Type B pancreatic cell (in vitro differentiated cells): Measurements from ENCODE around the gene CHMP5. TPM values are rescaled to one million over a fixed set of nuclear protein-coding genes. Genes with fewer than 3 reads are reported as not detected.
A peak's percentile ranks its signal among the peaks of the same experiment; 100 is the strongest.

Source experiments
- DNase-seq: peaks from one replicate; pipeline ENCODE4 v3.0.0; 2021; ENCODE audit warnings: mixed read lengths; ENCODE audit not compliant: unreplicated experiment; ENCODE audit errors: extremely low spot score
- H3K27ac Mint-ChIP-seq: 2 replicates; pipeline ENCODE4 v1.8.0; 2021; ENCODE audit warnings: mild to moderate bottlenecking, mixed read lengths
- H3K27me3 Mint-ChIP-seq: 2 replicates; pipeline ENCODE4 v1.8.0; 2021; ENCODE audit warnings: mixed read lengths
- H3K36me3 Mint-ChIP-seq: 2 replicates; pipeline ENCODE4 v1.8.0; 2021; ENCODE audit warnings: mixed read lengths
- H3K4me1 Mint-ChIP-seq: one replicate; pipeline ENCODE4 v1.8.0; 2021; ENCODE audit warnings: mixed read lengths; ENCODE audit not compliant: unreplicated experiment
- H3K4me3 Mint-ChIP-seq: 2 replicates; pipeline ENCODE4 v1.8.0; 2021; ENCODE audit warnings: mild to moderate bottlenecking, mixed read lengths
- H3K9me3 Mint-ChIP-seq: 2 replicates; pipeline ENCODE4 v1.8.0; 2021; ENCODE audit warnings: mixed read lengths
- CTCF ChIP-seq: fragments of 200-600 bp; sonication (generic); conservative IDR thresholded peaks from 2 replicates; pipeline ENCODE4 v1.5.0; 2021; ENCODE audit warnings: antibody characterized with exemption, mild to moderate bottlenecking
- total RNA-seq: library from RNA; stranded (reverse); gene quantifications from 2 replicates; pipeline ENCODE4 v1.2.1, GENCODE V29; 2021; ENCODE audit warnings: low replicate concordance

Gene CHMP5
- total RNA-seq, 1 donor from 2014 or later: 51.4 TPM

GRCh38 chr9:33230756-33231622 lies 33.9 kb upstream of the CHMP5 start:
- TF ChIP-seq CTCF: no peak
- Mint-ChIP-seq H3K9me3 (no peaks in the 10 kb centered on the region), H3K4me1 (peaks cover under 1% of the 10 kb centered on the region), H3K27ac (peak overlapping the region; percentile 88), H3K4me3 (peak overlapping the region; percentile 22), H3K36me3 (no peaks in the 10 kb centered on the region), H3K27me3 (peaks cover 21% of the 10 kb centered on the region)
- DNase-seq: no peak

DNA sequence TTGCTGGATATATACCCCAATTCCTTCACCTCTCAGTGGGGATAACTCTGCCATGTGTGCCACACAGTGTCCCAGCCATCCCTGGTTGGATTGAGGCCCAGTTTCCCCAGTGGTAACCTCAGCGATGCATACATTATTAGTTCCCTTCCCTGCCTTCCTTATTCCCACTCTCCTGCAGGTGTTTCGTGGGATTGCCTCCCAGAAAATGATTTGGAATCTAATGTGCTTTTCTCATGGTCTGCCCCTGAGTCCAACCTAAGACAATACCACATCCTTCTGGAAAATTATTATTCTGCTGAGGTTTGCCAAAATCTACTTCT lies 33.3 kb upstream of the CHMP5 start:
- DNase-seq: no peak
- peak overlapping the region; percentile 88 for H3K27ac Mint-ChIP-seq
- H3K9me3 Mint-ChIP-seq: no peaks in the 10 kb centered on the region
- H3K4me3 Mint-ChIP-seq: peak overlapping the region; percentile 22
- peaks cover 25% of the 10 kb centered on the region for H3K27me3 Mint-ChIP-seq
- H3K36me3 Mint-ChIP-seq: no peaks in the 10 kb centered on the region
- TF ChIP-seq CTCF: no peak
- no peaks in the 10 kb centered on the region for H3K4me1 Mint-ChIP-seq

DNA sequence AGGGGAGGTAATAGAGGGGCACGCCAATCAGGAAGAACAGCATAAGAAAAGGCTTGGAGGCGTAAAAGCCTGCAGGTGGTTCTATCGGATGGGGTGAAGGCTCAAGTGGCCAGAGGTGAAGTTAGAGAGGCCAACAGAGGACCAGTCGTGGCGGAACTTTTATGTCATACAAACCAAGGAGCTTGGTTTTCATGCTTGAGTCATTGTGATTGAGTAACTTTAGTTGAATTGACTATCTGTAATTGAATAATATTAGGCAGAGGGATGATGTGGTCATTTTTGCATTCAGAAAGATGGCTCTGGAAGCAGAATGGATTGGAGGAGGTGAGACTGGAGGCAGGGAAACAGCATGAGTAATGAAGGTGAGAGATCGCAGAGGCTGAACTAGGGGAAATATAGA lies 32.0 kb upstream of the CHMP5 start:
- no peaks in the 10 kb centered on the region for H3K36me3 Mint-ChIP-seq
- H3K9me3 Mint-ChIP-seq: no peaks in the 10 kb centered on the region
- DNase-seq: no peak
- peak overlapping the region; percentile 16 for H3K27ac Mint-ChIP-seq
- TF ChIP-seq CTCF: no peak
- peaks cover 32% of the 10 kb centered on the region for H3K27me3 Mint-ChIP-seq
- H3K4me1 Mint-ChIP-seq: no peaks in the 10 kb centered on the region
- no peak overlapping the region for H3K4me3 Mint-ChIP-seq

GRCh38 chr9:33233626-33234342 lies 31.1 kb upstream of the CHMP5 start:
- DNase-seq: no peak
- H3K4me1 Mint-ChIP-seq: no peaks in the 10 kb centered on the region

More at GRCh38 chr9:33233626-33234342, 31.1 kb upstream of the CHMP5 start:
- Mint-ChIP-seq H3K36me3 (no peaks in the 10 kb centered on the region), H3K27ac (no peak overlapping the region), H3K4me3 (no peak overlapping the region), H3K9me3 (no peaks in the 10 kb centered on the region), H3K27me3 (peaks cover 29% of the 10 kb centered on the region)
- no peak for TF ChIP-seq CTCF
